SU-DHL-6 (cell line): ENCODE data around the gene MOB1A.
"Not testable (repeated sequence)": the region's sequence is repeated elsewhere in the genome, so short reads cannot be mapped to it uniquely, and the experiment has no call there.

Experiments
- H2AFZ ChIP-seq: fragments of 200-600 bp; sonication (generic); 2 replicates; pipeline ENCODE4 v1.6.1; 2014; ENCODE audit warnings: low read depth, mild to moderate bottlenecking, moderate library complexity, mixed read lengths, antibody characterized with exemption, low read length; ENCODE audit not compliant: severe bottlenecking
- H3F3A ChIP-seq: fragments of 200-600 bp; shearing (Covaris generic); 2 replicates; pipeline ENCODE4 v1.6.0; 2016; ENCODE audit warnings: antibody characterized with exemption, mild to moderate bottlenecking; ENCODE audit not compliant: insufficient read depth
- H3K27ac ChIP-seq: fragments of 200-600 bp; sonication (generic); 2 replicates; pipeline ENCODE4 v1.5.1; 2016; ENCODE audit warnings: low read depth, mild to moderate bottlenecking, low read length, moderate library complexity, mixed read lengths
- H3K27me3 ChIP-seq: fragments of 200-600 bp; sonication (generic), shearing (Covaris generic); 2 replicates; pipeline ENCODE4 v1.6.0; 2014; ENCODE audit warnings: mild to moderate bottlenecking, low read length
- H3K36me3 ChIP-seq: fragments of 200-600 bp; sonication (generic); 2 replicates; pipeline ENCODE4 v1.6.1; 2014; ENCODE audit warnings: mild to moderate bottlenecking, low read length, mixed read lengths
- H3K4me2 ChIP-seq: fragments of 300-600, 200-600 bp; shearing (Covaris generic), sonication (generic); 2 replicates; pipeline ENCODE4 v1.6.0; 2014; ENCODE audit warnings: low read length, low read depth, mild to moderate bottlenecking; ENCODE audit not compliant: poor library complexity, severe bottlenecking
- H3K4me3 ChIP-seq: fragments of 200-600 bp; sonication (generic); 2 replicates; pipeline ENCODE4 v1.5.1; 2014; ENCODE audit warnings: antibody characterized with exemption, low read length, mild to moderate bottlenecking, mixed read lengths; ENCODE audit not compliant: insufficient read depth, poor library complexity, severe bottlenecking
- H3K79me2 ChIP-seq: fragments of 200-600 bp; sonication (generic); 2 replicates; pipeline ENCODE4 v1.6.1; 2014; ENCODE audit warnings: mild to moderate bottlenecking, low read length, moderate library complexity; ENCODE audit not compliant: insufficient read depth
- H3K9ac ChIP-seq: fragments of 200-600 bp; sonication (generic); 2 replicates; pipeline ENCODE4 v1.7.0; 2014; ENCODE audit warnings: mild to moderate bottlenecking, low read length
- H3K9me2 ChIP-seq: fragments of 200-600 bp; sonication (generic); replicated peaks from 2 replicates; pipeline ENCODE4 v1.6.1; 2014; ENCODE audit warnings: low read length; ENCODE audit not compliant: insufficient read depth
- H3K9me3 ChIP-seq: fragments of 200-600 bp; sonication (generic); 2 replicates; pipeline ENCODE4 v1.6.1; 2014; ENCODE audit warnings: low read length, mixed read lengths; ENCODE audit not compliant: insufficient read depth
- H4K20me1 ChIP-seq: fragments of 200-600 bp; sonication (generic); 2 replicates; pipeline ENCODE4 v1.6.1; 2014; ENCODE audit warnings: low read depth, mild to moderate bottlenecking, antibody characterized with exemption, low read length, moderate library complexity, mixed read lengths
- EZH2phosphoT487 ChIP-seq: fragments of 200-600 bp; sonication (generic), shearing (Covaris generic); conservative IDR thresholded peaks from 2 replicates; pipeline ENCODE4 v1.6.1; 2018; ENCODE audit warnings: mild to moderate bottlenecking, antibody characterized with exemption, low read length, moderate library complexity, mixed read lengths
- TF ChIP-seq, protein P1 (sequence below): fragments of 200-600 bp; sonication (generic); IDR thresholded peaks from one replicate; pipeline ENCODE4 v1.5.1; 2017; ENCODE audit warnings: antibody characterized with exemption, mild to moderate bottlenecking, low read length, moderate library complexity; ENCODE audit not compliant: insufficient read depth, poor library complexity, severe bottlenecking

The MOB1A gene

GRCh38 chr2:74131901-74132300 is 46.8 kb downstream of the MOB1A start:
- no peaks in the 10 kb centered on the region for H3K36me3 ChIP-seq
- H2AFZ ChIP-seq: no peak overlapping the region
- H4K20me1 ChIP-seq: no peaks in the 10 kb centered on the region
- H3K79me2 ChIP-seq: no peaks in the 10 kb centered on the region
- no peak overlapping the region for H3K9ac ChIP-seq
- no peaks in the 10 kb centered on the region for H3K9me2 ChIP-seq
- H3K9me3 ChIP-seq: no peaks in the 10 kb centered on the region
- H3K27ac ChIP-seq: no peak overlapping the region
- no peak overlapping the region for H3K4me3 ChIP-seq
- no peaks in the 10 kb centered on the region for H3F3A ChIP-seq
- H3K4me2 ChIP-seq: no peak overlapping the region
- TF ChIP-seq, protein P1, sequence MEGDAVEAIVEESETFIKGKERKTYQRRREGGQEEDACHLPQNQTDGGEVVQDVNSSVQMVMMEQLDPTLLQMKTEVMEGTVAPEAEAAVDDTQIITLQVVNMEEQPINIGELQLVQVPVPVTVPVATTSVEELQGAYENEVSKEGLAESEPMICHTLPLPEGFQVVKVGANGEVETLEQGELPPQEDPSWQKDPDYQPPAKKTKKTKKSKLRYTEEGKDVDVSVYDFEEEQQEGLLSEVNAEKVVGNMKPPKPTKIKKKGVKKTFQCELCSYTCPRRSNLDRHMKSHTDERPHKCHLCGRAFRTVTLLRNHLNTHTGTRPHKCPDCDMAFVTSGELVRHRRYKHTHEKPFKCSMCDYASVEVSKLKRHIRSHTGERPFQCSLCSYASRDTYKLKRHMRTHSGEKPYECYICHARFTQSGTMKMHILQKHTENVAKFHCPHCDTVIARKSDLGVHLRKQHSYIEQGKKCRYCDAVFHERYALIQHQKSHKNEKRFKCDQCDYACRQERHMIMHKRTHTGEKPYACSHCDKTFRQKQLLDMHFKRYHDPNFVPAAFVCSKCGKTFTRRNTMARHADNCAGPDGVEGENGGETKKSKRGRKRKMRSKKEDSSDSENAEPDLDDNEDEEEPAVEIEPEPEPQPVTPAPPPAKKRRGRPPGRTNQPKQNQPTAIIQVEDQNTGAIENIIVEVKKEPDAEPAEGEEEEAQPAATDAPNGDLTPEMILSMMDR: no peak
- TF ChIP-seq EZH2phosphoT487: no peak
- no peaks in the 10 kb centered on the region for H3K27me3 ChIP-seq

DNA sequence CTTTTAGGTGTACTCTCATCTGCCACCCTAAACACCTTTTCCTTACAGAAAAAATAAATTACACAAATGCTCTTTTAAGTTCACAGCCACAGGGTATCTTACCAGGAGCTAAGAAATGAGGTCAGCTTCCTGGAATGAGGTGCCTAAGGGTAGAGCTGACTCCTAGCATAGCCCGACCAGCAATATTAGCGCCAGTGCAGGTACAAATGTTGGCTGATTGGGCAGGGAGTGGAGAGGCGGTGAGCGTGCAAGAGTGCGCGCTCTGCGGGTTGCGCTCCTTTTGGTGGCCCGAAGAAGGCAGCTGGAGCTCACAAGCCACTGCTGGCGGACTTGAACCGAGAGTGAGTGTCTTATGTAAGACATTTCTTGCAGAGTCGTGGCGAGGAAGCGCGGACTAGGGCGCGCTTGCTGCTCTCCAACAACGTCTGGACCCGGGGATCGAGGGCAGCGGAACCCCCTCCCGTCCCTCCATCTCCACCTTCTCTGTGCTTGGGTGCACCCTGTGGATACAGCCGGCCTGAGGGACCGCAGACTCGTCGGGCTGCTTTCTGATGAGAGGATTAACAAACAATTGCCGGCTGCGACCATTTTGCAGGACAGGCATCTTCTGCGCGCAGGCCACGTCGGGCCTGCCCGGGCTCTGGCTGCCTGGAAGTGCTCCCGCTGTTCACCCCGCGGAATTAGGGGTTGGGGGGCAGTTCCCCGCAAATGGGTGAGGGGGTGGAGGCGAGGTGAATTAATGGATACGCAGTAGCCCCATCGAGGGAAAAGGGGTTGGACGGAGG is 48.3 kb downstream of the MOB1A start:
- TF ChIP-seq, protein P1: no peak
- TF ChIP-seq EZH2phosphoT487: no peak
- H3K79me2 ChIP-seq: no peaks in the 10 kb centered on the region
- no peaks in the 10 kb centered on the region for H3K9me2 ChIP-seq
- no peaks in the 10 kb centered on the region for H3F3A ChIP-seq
- H2AFZ ChIP-seq: no peak overlapping the region
- no peaks in the 10 kb centered on the region for H3K27me3 ChIP-seq
- no peaks in the 10 kb centered on the region for H3K36me3 ChIP-seq
- H3K27ac ChIP-seq: no peak overlapping the region
- H3K4me2 ChIP-seq: no peak overlapping the region
- no peaks in the 10 kb centered on the region for H4K20me1 ChIP-seq
- no peaks in the 10 kb centered on the region for H3K9me3 ChIP-seq
- no peak overlapping the region for H3K4me3 ChIP-seq
- no peak overlapping the region for H3K9ac ChIP-seq

GRCh38 chr2:74128206-74128605 is 50.5 kb downstream of the MOB1A start:
- TF ChIP-seq, protein P1: no peak
- no peak for TF ChIP-seq EZH2phosphoT487
- Histone ChIP-seq H3F3A (no peaks in the 10 kb centered on the region), H3K9me2 (no peaks in the 10 kb centered on the region)

GRCh38 chr2:74123955-74124354 is 54.7 kb downstream of the MOB1A start:
- not testable (repeated sequence) for H3K9me3 ChIP-seq, H3K79me2 ChIP-seq, H2AFZ ChIP-seq, H3K27me3 ChIP-seq, H3K9me2 ChIP-seq, H3K9ac ChIP-seq, H3K4me3 ChIP-seq, H3K27ac ChIP-seq, H3K4me2 ChIP-seq, H3K36me3 ChIP-seq, H3F3A ChIP-seq, H4K20me1 ChIP-seq

More at GRCh38 chr2:74128206-74128605, 50.5 kb downstream of the MOB1A start:
- no peaks in the 10 kb centered on the region for H3K36me3 ChIP-seq
- H3K4me2 ChIP-seq: no peak overlapping the region
- H2AFZ ChIP-seq: no peak overlapping the region
- H3K27ac ChIP-seq: no peak overlapping the region
- H4K20me1 ChIP-seq: no peaks in the 10 kb centered on the region
- H3K79me2 ChIP-seq: no peaks in the 10 kb centered on the region
- H3K9ac ChIP-seq: no peak overlapping the region
- no peak overlapping the region for H3K4me3 ChIP-seq
- H3K27me3 ChIP-seq: no peaks in the 10 kb centered on the region
- H3K9me3 ChIP-seq: no peaks in the 10 kb centered on the region

- H3K4me2 ChIP-seq, H3K79me2 ChIP-seq, H3K27ac ChIP-seq, H4K20me1 ChIP-seq, H3K9me3 ChIP-seq, H3K36me3 ChIP-seq, H3K27me3 ChIP-seq, H3K9ac ChIP-seq, H2AFZ ChIP-seq, H3K4me3 ChIP-seq, H3K9me2 ChIP-seq, H3F3A ChIP-seq: not testable (repeated sequence)
Observed at GRCh38 chr2:74121846-74122245, 56.8 kb downstream of the MOB1A start.
